Neural cell (in vitro differentiated cells): ENCODE results near the gene PRRX2. TPM values are rescaled to one million over a fixed set of nuclear protein-coding genes. Genes with fewer than 3 reads are reported as not detected.

Experiments used
- H2AFZ ChIP-seq: fragments of 200-600, 300-800 bp; sonication (generic), shearing (Covaris generic); 2 replicates; pipeline ENCODE4 v1.6.0; 2014; ENCODE audit warnings: low read depth, mild to moderate bottlenecking, antibody characterized with exemption, low read length, moderate library complexity
- H3F3A ChIP-seq: fragments of 200-600 bp; shearing (Covaris generic); 2 replicates; pipeline ENCODE4 v1.6.1; 2016; ENCODE audit warnings: mild to moderate bottlenecking, moderate library complexity, mixed read lengths, antibody characterized with exemption, low read length; ENCODE audit not compliant: insufficient read depth, poor library complexity, severe bottlenecking
- H3K27ac ChIP-seq: fragments of 200-600, 300-800 bp; sonication (generic), shearing (Covaris generic); 2 replicates; pipeline ENCODE4 v1.5.1; 2014; ENCODE audit warnings: mild to moderate bottlenecking, low read length, moderate library complexity
- H3K27me3 ChIP-seq: fragments of 300-800, 200-600 bp; sonication (generic), shearing (Covaris generic); 2 replicates; pipeline ENCODE4 v1.6.0; 2014; ENCODE audit warnings: mild to moderate bottlenecking, low read depth, low read length, moderate library complexity; ENCODE audit not compliant: insufficient read depth
- H3K36me3 ChIP-seq: fragments of 300-800, 200-600 bp; sonication (generic), shearing (Covaris generic); 2 replicates; pipeline ENCODE4 v1.5.1; 2014; ENCODE audit warnings: mild to moderate bottlenecking, antibody characterized with exemption, low read length, moderate library complexity; ENCODE audit not compliant: insufficient read depth
- H3K4me2 ChIP-seq: fragments of 300-800, 200-600 bp; sonication (generic), shearing (Covaris generic); 2 replicates; pipeline ENCODE4 v1.6.0; 2014; ENCODE audit warnings: mild to moderate bottlenecking, low read length
- H3K4me3 ChIP-seq: fragments of 300-800, 200-600 bp; sonication (generic), shearing (Covaris generic); 2 replicates; pipeline ENCODE4 v1.5.1; 2014; ENCODE audit warnings: mild to moderate bottlenecking, low read length, moderate library complexity
- H3K79me2 ChIP-seq: fragments of 200-600 bp; shearing (Covaris generic); replicated peaks from 2 replicates; pipeline ENCODE4 v1.6.0; 2014; ENCODE audit warnings: mild to moderate bottlenecking, low read length, moderate library complexity; ENCODE audit not compliant: insufficient read depth
- H3K9ac ChIP-seq: fragments of 300-800, 200-600 bp; sonication (generic), shearing (Covaris generic); 2 replicates; pipeline ENCODE4 v1.6.1; 2016; ENCODE audit warnings: mild to moderate bottlenecking, low read length, mixed read lengths
- H3K9me2 ChIP-seq: fragments of 200-600 bp; shearing (Covaris generic); 2 replicates; pipeline ENCODE4 v1.6.1; 2016; ENCODE audit warnings: mild to moderate bottlenecking, low read length, mixed read lengths; ENCODE audit not compliant: insufficient read depth
- H3K9me3 ChIP-seq: fragments of 200-600, 300-800 bp; sonication (generic), shearing (Covaris generic); 2 replicates; pipeline ENCODE4 v1.6.1; 2016; ENCODE audit warnings: mild to moderate bottlenecking, mixed run types, low read length, moderate library complexity, mixed read lengths
- H4K20me1 ChIP-seq: fragments of 200-600 bp; shearing (Covaris generic); 2 replicates; pipeline ENCODE4 v1.6.1; 2016; ENCODE audit warnings: mild to moderate bottlenecking, mixed run types; ENCODE audit not compliant: insufficient read depth
- CTCF ChIP-seq: fragments of 450-650 bp; IDR thresholded peaks from 2 replicates; pipeline ENCODE4 v1.5.1; 2014; ENCODE audit warnings: antibody characterized with exemption, mild to moderate bottlenecking, moderate library complexity; ENCODE audit not compliant: poor library complexity, severe bottlenecking
- EP300 ChIP-seq: fragments of 450-650 bp; conservative IDR thresholded peaks from 2 replicates; pipeline ENCODE4 v1.6.1; 2014; ENCODE audit warnings: antibody characterized with exemption, mild to moderate bottlenecking, moderate library complexity; ENCODE audit not compliant: poor library complexity, severe bottlenecking
- EZH2 ChIP-seq: fragments of 200-600, 300-800 bp; shearing (Covaris generic), sonication (generic); IDR thresholded peaks from 2 replicates; pipeline ENCODE4 v1.6.1; 2014; ENCODE audit warnings: antibody characterized with exemption, low read length, borderline replicate concordance, mild to moderate bottlenecking; ENCODE audit not compliant: insufficient read depth, poor library complexity, severe bottlenecking
- MXI1 ChIP-seq: fragments of 450-650 bp; conservative IDR thresholded peaks from 2 replicates; pipeline ENCODE4 v1.6.1; 2014; ENCODE audit warnings: antibody characterized with exemption, mild to moderate bottlenecking; ENCODE audit not compliant: poor library complexity, severe bottlenecking
- POLR2AphosphoS5 ChIP-seq: IDR thresholded peaks from 2 replicates; pipeline ENCODE4 v1.6.1; 2012
- RAD21 ChIP-seq: fragments of 450-650 bp; conservative IDR thresholded peaks from 2 replicates; pipeline ENCODE4 v1.6.1; 2014; ENCODE audit warnings: antibody characterized with exemption, mild to moderate bottlenecking, moderate library complexity
- REST ChIP-seq: IDR thresholded peaks from 2 replicates; pipeline ENCODE4 v1.6.1; 2012; ENCODE audit warnings: borderline replicate concordance
- SMC3 ChIP-seq: fragments of 450-650 bp; conservative IDR thresholded peaks from 2 replicates; pipeline ENCODE4 v1.6.1; 2014; ENCODE audit warnings: antibody characterized with exemption, mild to moderate bottlenecking, moderate library complexity; ENCODE audit not compliant: poor library complexity
- TAF1 ChIP-seq: IDR thresholded peaks from 2 replicates; pipeline ENCODE4 v1.6.1; 2012; ENCODE audit warnings: low read depth
- polyA plus RNA-seq: library from polyadenylated mRNA; depleted of rRNA; stranded (reverse); fragments of >200 nt; gene quantifications from 2 replicates; pipeline ENCODE4 v1.2.3, GENCODE V29; 2014

The PRRX2 gene
- polyA plus RNA-seq, 1 donor from 2014 or later: not detected

- H3K36me3 ChIP-seq: no peaks in the 10 kb centered on the region
- H3K9ac ChIP-seq: no peak overlapping the region
- no peaks in the 10 kb centered on the region for H3K9me3 ChIP-seq
- H3K27ac ChIP-seq: no peak overlapping the region
- no peaks in the 10 kb centered on the region for H3F3A ChIP-seq
- H3K4me3 ChIP-seq: no peak overlapping the region
- no peaks in the 10 kb centered on the region for H3K9me2 ChIP-seq
- no peaks in the 10 kb centered on the region for H4K20me1 ChIP-seq
- H3K4me2 ChIP-seq: no peak overlapping the region
- no peaks in the 10 kb centered on the region for H3K79me2 ChIP-seq
- TF ChIP-seq REST (no peak), TAF1 (no peak), SMC3 (no peak), EP300 (no peak), MXI1 (no peak), EZH2 (no peak), RAD21 (no peak), CTCF (no peak), POLR2AphosphoS5 (no peak)
- no peak overlapping the region for H2AFZ ChIP-seq
- H3K27me3 ChIP-seq: no peaks in the 10 kb centered on the region
These were observed 79.8 kb downstream of the PRRX2 start for GRCh38 chr9:129745200-129745599.

DNA sequence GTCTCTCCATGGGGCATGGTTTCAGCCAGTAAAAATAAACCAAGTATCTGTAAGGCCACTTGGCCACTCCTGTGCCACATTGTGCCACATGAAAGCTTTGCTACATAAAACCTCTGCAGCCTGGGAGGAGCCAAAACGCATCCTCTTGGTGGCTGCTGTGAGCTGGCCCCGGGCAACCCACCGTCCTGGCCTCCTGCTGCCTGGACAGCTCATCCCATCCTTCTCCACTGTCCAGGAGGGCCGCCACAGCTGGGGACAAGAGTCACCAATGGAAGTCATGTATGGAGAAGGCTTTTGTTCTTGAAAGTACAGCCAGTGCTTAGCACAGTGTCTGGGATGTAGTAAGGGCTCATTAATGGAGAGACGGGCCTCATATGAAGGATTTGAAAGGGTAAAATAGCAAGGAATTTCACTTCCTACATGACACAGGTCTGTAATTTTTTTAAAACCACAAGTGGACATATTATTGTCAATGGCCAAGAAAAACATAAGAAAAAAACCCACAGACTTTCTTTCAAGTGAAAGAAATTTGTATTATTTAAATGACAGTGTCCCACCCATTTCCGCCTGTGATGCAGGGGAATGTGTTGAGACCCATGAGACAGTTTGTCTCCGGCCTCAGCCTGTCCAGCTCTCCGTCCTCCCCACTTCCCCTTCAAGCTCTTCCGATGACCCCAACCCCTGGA is 80.8 kb downstream of the PRRX2 start:
- H3K9me2 ChIP-seq: no peaks in the 10 kb centered on the region
- no peak overlapping the region for H3K4me2 ChIP-seq
- H3F3A ChIP-seq: no peaks in the 10 kb centered on the region
- no peaks in the 10 kb centered on the region for H3K36me3 ChIP-seq
- no peaks in the 10 kb centered on the region for H3K9me3 ChIP-seq
- no peaks in the 10 kb centered on the region for H3K27me3 ChIP-seq
- H2AFZ ChIP-seq: no peak overlapping the region
- H3K9ac ChIP-seq: no peak overlapping the region
- TF ChIP-seq EP300: no peak
- TF ChIP-seq POLR2AphosphoS5: no peak
- no peak for TF ChIP-seq SMC3
- TF ChIP-seq MXI1: no peak
- TF ChIP-seq RAD21: no peak
- TF ChIP-seq REST: no peak
- no peak for TF ChIP-seq CTCF
- no peak for TF ChIP-seq TAF1
- no peaks in the 10 kb centered on the region for H3K79me2 ChIP-seq
- H3K27ac ChIP-seq: no peak overlapping the region
- no peak overlapping the region for H3K4me3 ChIP-seq
- no peaks in the 10 kb centered on the region for H4K20me1 ChIP-seq
